GM23338 (cell line): ENCODE data around the gene NF1. TPM values are rescaled to one million over a fixed set of nuclear protein-coding genes. Genes with fewer than 3 reads are reported as not detected.

ENCODE experiments used
- ATAC-seq: fragments of 200-7000 bp; cut with Tn5 transposase; 3 replicates; pipeline ENCODE4 v1.9.1; 2020
- DNase-seq: peaks from one replicate; pipeline ENCODE4 v3.0.0-alpha.2; 2015; ENCODE audit warnings: low spot score
- H2AFZ ChIP-seq: fragments of 200-600 bp; sonication (generic); 2 replicates; pipeline ENCODE4 v1.8.0; 2016; ENCODE audit warnings: antibody characterized with exemption, mild to moderate bottlenecking, moderate library complexity
- H3F3A ChIP-seq: fragments of 200-600 bp; sonication (generic); replicated peaks from 2 replicates; pipeline ENCODE4 v1.8.0; 2017; ENCODE audit warnings: antibody characterized with exemption, mixed run types, low read depth
- H3K27ac ChIP-seq: fragments of 200-600 bp; sonication (generic); 2 replicates; pipeline ENCODE4 v1.6.1; 2016; ENCODE audit warnings: low read depth
- H3K27me3 ChIP-seq: fragments of 200-600 bp; sonication (generic); 2 replicates; pipeline ENCODE4 v1.8.0; 2016; ENCODE audit warnings: mild to moderate bottlenecking, mixed run types, moderate library complexity; ENCODE audit not compliant: insufficient read depth
- H3K36me3 ChIP-seq: fragments of 200-600 bp; sonication (generic); 2 replicates; pipeline ENCODE4 v1.8.0; 2016; ENCODE audit warnings: mild to moderate bottlenecking; ENCODE audit not compliant: insufficient read depth
- H3K4me1 ChIP-seq: fragments of 200-600 bp; sonication (generic); 2 replicates; pipeline ENCODE4 v1.8.0; 2016; ENCODE audit warnings: mild to moderate bottlenecking, moderate library complexity; ENCODE audit not compliant: insufficient read depth
- H3K4me2 ChIP-seq: fragments of 200-600 bp; sonication (generic); 2 replicates; pipeline ENCODE4 v1.7.1; 2017; ENCODE audit warnings: mixed run types
- H3K4me3 ChIP-seq: fragments of 200-600 bp; sonication (generic); 2 replicates; pipeline ENCODE4 v1.6.1; 2016; ENCODE audit warnings: mixed run types
- H3K79me2 ChIP-seq: fragments of 200-600 bp; sonication (generic); replicated peaks from 2 replicates; pipeline ENCODE4 v1.8.0; 2017; ENCODE audit warnings: mild to moderate bottlenecking; ENCODE audit not compliant: insufficient read depth
- H3K9me2 ChIP-seq: fragments of 200-600 bp; sonication (generic); 2 replicates; pipeline ENCODE4 v1.8.0; 2017; ENCODE audit not compliant: insufficient read depth
- H4K20me1 ChIP-seq: fragments of 200-600 bp; sonication (generic); replicated peaks from 2 replicates; pipeline ENCODE4 v1.8.0; 2017; ENCODE audit warnings: mild to moderate bottlenecking; ENCODE audit not compliant: insufficient read depth
- H3K27ac Mint-ChIP-seq: 2 replicates; pipeline ENCODE4 v1.8.0; 2020; ENCODE audit warnings: inconsistent platforms, mild to moderate bottlenecking, moderate library complexity, mixed read lengths
- H3K27me3 Mint-ChIP-seq: 3 replicates; pipeline ENCODE4 v1.8.0; 2022; ENCODE audit warnings: low read depth, mild to moderate bottlenecking, moderate library complexity, mixed read lengths, inconsistent platforms; ENCODE audit not compliant: insufficient read depth, poor library complexity
- H3K36me3 Mint-ChIP-seq: 3 replicates; pipeline ENCODE4 v1.8.0; 2021; ENCODE audit warnings: low read depth, mild to moderate bottlenecking, inconsistent platforms, moderate library complexity, mixed read lengths
- H3K4me1 Mint-ChIP-seq: 3 replicates; pipeline ENCODE4 v1.8.0; 2020; ENCODE audit warnings: mild to moderate bottlenecking, inconsistent platforms, mixed read lengths
- H3K4me3 Mint-ChIP-seq: 3 replicates; pipeline ENCODE4 v1.8.0; 2021; ENCODE audit warnings: moderate library complexity, mild to moderate bottlenecking, inconsistent platforms, mixed read lengths
- H3K9me3 Mint-ChIP-seq: 3 replicates; pipeline ENCODE4 v1.8.0; 2020; ENCODE audit warnings: moderate library complexity, mild to moderate bottlenecking, inconsistent platforms, mixed read lengths
- CREB1 ChIP-seq: fragments of 250-450 bp; sonication (Bioruptor Pico); IDR thresholded peaks from 2 replicates; pipeline ENCODE4 v1.5.0; 2020; ENCODE audit warnings: low read depth, mild to moderate bottlenecking, moderate library complexity
- EZH2 ChIP-seq: fragments of 200-600 bp; sonication (generic); IDR thresholded peaks from one replicate; pipeline ENCODE4 v1.8.0; 2017; ENCODE audit warnings: antibody characterized with exemption, mild to moderate bottlenecking, low read depth; ENCODE audit not compliant: unreplicated experiment
- EZH2phosphoT487 ChIP-seq: fragments of 200-600 bp; sonication (generic); IDR thresholded peaks from one replicate; pipeline ENCODE4 v1.8.1; 2018; ENCODE audit warnings: antibody characterized with exemption; ENCODE audit not compliant: unreplicated experiment
- JUNB ChIP-seq: IDR thresholded peaks from one replicate; pipeline ENCODE4 v1.6.1; 2016; ENCODE audit warnings: antibody characterized with exemption; ENCODE audit not compliant: unreplicated experiment
- NANOG ChIP-seq: IDR thresholded peaks from 2 replicates; pipeline ENCODE4 v1.6.1; 2016; ENCODE audit warnings: antibody characterized with exemption, borderline replicate concordance
- POLR2AphosphoS5 ChIP-seq: IDR thresholded peaks from 2 replicates; pipeline ENCODE4 v1.6.1; 2016; ENCODE audit warnings: antibody characterized with exemption, low read depth
- STAT1 ChIP-seq: IDR thresholded peaks from one replicate; pipeline ENCODE4 v1.6.1; 2016; ENCODE audit warnings: antibody characterized with exemption; ENCODE audit not compliant: unreplicated experiment
- ZNF114 ChIP-seq: fragments of 250-450 bp; sonication (Bioruptor Pico); IDR thresholded peaks from 2 replicates; pipeline ENCODE4 v1.5.0; 2020; ENCODE audit warnings: mild to moderate bottlenecking, moderate library complexity
- ZNF331 ChIP-seq: fragments of 250-450 bp; sonication (Bioruptor Pico); IDR thresholded peaks from 2 replicates; pipeline ENCODE4 v1.5.0; 2020; ENCODE audit warnings: low read depth, mild to moderate bottlenecking, moderate library complexity
- polyA plus RNA-seq: library from polyadenylated mRNA; unstranded; fragments of >200 nt; fragmentation: Nextera tagmentation; extraction: Ambion mirVana; gene quantifications from 2 replicates; pipeline ENCODE4 v1.2.1, GENCODE V29; 2016
- total RNA-seq: library from RNA; depleted of rRNA; stranded (reverse); fragments of >200 nt; shearing (Covaris generic); gene quantifications from 2 replicates; pipeline ENCODE4 v1.2.3, GENCODE V29; 2014
- TF ChIP-seq, protein P1 (sequence below), 2 experiments: fragments of 200-600 bp in 1 of 2; sonication (generic) in 1 of 2; conservative IDR thresholded peaks; 2 replicates each; pipeline versions ENCODE4 v1.5.1 to v1.6.1; 2016 to 2017; ENCODE audit warnings: antibody characterized with exemption in 2 of 2, low read depth in 2 of 2, mild to moderate bottlenecking in 2 of 2, moderate library complexity in 1 of 2
- TF ChIP-seq, protein P2 (sequence below): IDR thresholded peaks from 2 replicates; pipeline ENCODE4 v1.6.1; 2016; ENCODE audit warnings: antibody characterized with exemption
- TF ChIP-seq, protein P3 (sequence below): fragments of 250-450 bp; sonication (Bioruptor Pico); IDR thresholded peaks from 2 replicates; pipeline ENCODE4 v1.5.0; 2020; ENCODE audit warnings: mild to moderate bottlenecking, moderate library complexity
- TF ChIP-seq, protein P4 (sequence below): IDR thresholded peaks from one replicate; pipeline ENCODE4 v1.6.1; 2018; ENCODE audit warnings: antibody characterized with exemption; ENCODE audit not compliant: unreplicated experiment

Gene NF1
- total and polyA plus RNA-seq, 2 experiments from 2014 or later = 16.3 to 49.7 TPM

DNA sequence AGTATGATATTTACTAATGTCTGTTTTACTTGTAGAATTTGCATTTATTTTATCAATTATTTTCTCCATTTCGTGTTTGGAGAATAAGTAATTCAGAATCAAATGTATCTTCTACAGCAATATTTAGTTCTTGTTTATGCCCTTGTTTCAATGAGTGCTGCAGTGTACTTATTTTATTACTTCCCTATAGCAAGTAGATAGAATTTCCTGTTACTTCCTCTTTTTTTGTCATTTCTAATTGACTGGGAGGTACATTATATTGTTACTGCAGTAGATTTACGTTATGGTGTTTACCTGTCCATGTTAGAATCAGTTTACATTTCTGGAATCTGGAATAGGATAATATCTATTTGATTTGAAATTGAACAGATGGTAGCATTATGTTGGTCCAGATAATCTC is 131.1 kb downstream of the NF1 start:
- Histone ChIP-seq H3K4me1 (no peaks in the 10 kb centered on the region), H3K79me2 (no peaks in the 10 kb centered on the region), H2AFZ (no peak overlapping the region), H3K27ac (no peak overlapping the region), H3K27me3 (no peaks in the 10 kb centered on the region), H3F3A (no peaks in the 10 kb centered on the region), H3K4me3 (no peak overlapping the region), H4K20me1 (no peaks in the 10 kb centered on the region; the same call in 1 of the 2 replicates), H3K4me2 (no peak overlapping the region), H3K9me2 (no peaks in the 10 kb centered on the region), H3K36me3 (peaks cover 9% of the 10 kb centered on the region; the same call in 1 of the 2 replicates)
- TF ChIP-seq CREB1 (CRISPR knock-in tag) (no peak), EZH2 (no peak), ZNF331 (CRISPR knock-in tag) (no peak), STAT1 (no peak), POLR2AphosphoS5 (no peak), JUNB (no peak), ZNF114 (CRISPR knock-in tag) (no peak), NANOG (no peak), EZH2phosphoT487 (no peak)
- TF ChIP-seq, protein P1, sequence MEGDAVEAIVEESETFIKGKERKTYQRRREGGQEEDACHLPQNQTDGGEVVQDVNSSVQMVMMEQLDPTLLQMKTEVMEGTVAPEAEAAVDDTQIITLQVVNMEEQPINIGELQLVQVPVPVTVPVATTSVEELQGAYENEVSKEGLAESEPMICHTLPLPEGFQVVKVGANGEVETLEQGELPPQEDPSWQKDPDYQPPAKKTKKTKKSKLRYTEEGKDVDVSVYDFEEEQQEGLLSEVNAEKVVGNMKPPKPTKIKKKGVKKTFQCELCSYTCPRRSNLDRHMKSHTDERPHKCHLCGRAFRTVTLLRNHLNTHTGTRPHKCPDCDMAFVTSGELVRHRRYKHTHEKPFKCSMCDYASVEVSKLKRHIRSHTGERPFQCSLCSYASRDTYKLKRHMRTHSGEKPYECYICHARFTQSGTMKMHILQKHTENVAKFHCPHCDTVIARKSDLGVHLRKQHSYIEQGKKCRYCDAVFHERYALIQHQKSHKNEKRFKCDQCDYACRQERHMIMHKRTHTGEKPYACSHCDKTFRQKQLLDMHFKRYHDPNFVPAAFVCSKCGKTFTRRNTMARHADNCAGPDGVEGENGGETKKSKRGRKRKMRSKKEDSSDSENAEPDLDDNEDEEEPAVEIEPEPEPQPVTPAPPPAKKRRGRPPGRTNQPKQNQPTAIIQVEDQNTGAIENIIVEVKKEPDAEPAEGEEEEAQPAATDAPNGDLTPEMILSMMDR (conservative IDR thresholded peaks at IDR 0.05; ENCODE audit: low read depth in 2 of 2) = no peak
- TF ChIP-seq, protein P2, sequence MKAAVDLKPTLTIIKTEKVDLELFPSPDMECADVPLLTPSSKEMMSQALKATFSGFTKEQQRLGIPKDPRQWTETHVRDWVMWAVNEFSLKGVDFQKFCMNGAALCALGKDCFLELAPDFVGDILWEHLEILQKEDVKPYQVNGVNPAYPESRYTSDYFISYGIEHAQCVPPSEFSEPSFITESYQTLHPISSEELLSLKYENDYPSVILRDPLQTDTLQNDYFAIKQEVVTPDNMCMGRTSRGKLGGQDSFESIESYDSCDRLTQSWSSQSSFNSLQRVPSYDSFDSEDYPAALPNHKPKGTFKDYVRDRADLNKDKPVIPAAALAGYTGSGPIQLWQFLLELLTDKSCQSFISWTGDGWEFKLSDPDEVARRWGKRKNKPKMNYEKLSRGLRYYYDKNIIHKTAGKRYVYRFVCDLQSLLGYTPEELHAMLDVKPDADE = no peak
- TF ChIP-seq, protein P3, sequence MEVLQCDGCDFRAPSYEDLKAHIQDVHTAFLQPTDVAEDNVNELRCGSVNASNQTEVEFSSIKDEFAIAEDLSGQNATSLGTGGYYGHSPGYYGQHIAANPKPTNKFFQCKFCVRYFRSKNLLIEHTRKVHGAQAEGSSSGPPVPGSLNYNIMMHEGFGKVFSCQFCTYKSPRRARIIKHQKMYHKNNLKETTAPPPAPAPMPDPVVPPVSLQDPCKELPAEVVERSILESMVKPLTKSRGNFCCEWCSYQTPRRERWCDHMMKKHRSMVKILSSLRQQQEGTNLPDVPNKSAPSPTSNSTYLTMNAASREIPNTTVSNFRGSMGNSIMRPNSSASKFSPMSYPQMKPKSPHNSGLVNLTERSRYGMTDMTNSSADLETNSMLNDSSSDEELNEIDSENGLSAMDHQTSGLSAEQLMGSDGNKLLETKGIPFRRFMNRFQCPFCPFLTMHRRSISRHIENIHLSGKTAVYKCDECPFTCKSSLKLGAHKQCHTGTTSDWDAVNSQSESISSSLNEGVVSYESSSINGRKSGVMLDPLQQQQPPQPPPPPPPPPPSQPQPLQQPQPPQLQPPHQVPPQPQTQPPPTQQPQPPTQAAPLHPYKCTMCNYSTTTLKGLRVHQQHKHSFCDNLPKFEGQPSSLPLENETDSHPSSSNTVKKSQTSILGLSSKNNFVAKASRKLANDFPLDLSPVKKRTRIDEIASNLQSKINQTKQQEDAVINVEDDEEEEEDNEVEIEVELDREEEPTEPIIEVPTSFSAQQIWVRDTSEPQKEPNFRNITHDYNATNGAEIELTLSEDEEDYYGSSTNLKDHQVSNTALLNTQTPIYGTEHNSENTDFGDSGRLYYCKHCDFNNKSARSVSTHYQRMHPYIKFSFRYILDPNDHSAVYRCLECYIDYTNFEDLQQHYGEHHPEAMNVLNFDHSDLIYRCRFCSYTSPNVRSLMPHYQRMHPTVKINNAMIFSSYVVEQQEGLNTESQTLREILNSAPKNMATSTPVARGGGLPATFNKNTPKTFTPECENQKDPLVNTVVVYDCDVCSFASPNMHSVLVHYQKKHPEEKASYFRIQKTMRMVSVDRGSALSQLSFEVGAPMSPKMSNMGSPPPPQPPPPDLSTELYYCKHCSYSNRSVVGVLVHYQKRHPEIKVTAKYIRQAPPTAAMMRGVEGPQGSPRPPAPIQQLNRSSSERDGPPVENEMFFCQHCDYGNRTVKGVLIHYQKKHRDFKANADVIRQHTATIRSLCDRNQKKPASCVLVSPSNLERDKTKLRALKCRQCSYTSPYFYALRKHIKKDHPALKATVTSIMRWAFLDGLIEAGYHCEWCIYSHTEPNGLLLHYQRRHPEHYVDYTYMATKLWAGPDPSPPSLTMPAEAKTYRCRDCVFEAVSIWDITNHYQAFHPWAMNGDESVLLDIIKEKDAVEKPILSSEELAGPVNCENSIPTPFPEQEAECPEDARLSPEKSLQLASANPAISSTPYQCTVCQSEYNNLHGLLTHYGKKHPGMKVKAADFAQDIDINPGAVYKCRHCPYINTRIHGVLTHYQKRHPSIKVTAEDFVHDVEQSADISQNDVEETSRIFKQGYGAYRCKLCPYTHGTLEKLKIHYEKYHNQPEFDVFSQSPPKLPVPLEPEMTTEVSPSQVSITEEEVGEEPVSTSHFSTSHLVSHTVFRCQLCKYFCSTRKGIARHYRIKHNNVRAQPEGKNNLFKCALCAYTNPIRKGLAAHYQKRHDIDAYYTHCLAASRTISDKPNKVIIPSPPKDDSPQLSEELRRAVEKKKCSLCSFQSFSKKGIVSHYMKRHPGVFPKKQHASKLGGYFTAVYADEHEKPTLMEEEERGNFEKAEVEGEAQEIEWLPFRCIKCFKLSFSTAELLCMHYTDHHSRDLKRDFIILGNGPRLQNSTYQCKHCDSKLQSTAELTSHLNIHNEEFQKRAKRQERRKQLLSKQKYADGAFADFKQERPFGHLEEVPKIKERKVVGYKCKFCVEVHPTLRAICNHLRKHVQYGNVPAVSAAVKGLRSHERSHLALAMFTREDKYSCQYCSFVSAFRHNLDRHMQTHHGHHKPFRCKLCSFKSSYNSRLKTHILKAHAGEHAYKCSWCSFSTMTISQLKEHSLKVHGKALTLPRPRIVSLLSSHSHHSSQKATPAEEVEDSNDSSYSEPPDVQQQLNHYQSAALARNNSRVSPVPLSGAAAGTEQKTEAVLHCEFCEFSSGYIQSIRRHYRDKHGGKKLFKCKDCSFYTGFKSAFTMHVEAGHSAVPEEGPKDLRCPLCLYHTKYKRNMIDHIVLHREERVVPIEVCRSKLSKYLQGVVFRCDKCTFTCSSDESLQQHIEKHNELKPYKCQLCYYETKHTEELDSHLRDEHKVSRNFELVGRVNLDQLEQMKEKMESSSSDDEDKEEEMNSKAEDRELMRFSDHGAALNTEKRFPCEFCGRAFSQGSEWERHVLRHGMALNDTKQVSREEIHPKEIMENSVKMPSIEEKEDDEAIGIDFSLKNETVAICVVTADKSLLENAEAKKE (CRISPR knock-in tag) = no peak
- TF ChIP-seq, protein P4, sequence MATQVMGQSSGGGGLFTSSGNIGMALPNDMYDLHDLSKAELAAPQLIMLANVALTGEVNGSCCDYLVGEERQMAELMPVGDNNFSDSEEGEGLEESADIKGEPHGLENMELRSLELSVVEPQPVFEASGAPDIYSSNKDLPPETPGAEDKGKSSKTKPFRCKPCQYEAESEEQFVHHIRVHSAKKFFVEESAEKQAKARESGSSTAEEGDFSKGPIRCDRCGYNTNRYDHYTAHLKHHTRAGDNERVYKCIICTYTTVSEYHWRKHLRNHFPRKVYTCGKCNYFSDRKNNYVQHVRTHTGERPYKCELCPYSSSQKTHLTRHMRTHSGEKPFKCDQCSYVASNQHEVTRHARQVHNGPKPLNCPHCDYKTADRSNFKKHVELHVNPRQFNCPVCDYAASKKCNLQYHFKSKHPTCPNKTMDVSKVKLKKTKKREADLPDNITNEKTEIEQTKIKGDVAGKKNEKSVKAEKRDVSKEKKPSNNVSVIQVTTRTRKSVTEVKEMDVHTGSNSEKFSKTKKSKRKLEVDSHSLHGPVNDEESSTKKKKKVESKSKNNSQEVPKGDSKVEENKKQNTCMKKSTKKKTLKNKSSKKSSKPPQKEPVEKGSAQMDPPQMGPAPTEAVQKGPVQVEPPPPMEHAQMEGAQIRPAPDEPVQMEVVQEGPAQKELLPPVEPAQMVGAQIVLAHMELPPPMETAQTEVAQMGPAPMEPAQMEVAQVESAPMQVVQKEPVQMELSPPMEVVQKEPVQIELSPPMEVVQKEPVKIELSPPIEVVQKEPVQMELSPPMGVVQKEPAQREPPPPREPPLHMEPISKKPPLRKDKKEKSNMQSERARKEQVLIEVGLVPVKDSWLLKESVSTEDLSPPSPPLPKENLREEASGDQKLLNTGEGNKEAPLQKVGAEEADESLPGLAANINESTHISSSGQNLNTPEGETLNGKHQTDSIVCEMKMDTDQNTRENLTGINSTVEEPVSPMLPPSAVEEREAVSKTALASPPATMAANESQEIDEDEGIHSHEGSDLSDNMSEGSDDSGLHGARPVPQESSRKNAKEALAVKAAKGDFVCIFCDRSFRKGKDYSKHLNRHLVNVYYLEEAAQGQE = no peak
- no peak for DNase-seq
- Mint-ChIP-seq H3K27ac (no peak overlapping the region), H3K4me1 (no peaks in the 10 kb centered on the region), H3K4me3 (no peak overlapping the region), H3K9me3 (no peaks in the 10 kb centered on the region), H3K27me3 (no peaks in the 10 kb centered on the region), H3K36me3 (no peaks in the 10 kb centered on the region)
- ATAC-seq = no peak
